Stimulated activated CD8-positive, alpha-beta memory T cell treated with anti-CD3 and anti-CD28 coated beads, Interleukin-12 subunit alpha, Interleukin-12 subunit beta, amount 100 ng/mL, for 24 hours (primary cell): ENCODE measurements around the gene SLC7A9.
"Not testable (repeated sequence)": the region's sequence is repeated elsewhere in the genome, so short reads cannot be mapped to it uniquely, and the experiment has no call there.

ENCODE experiments used
- DNase-seq: peaks from one replicate; pipeline ENCODE4 v3.0.0-alpha.2; 2020; ENCODE audit errors: extremely low read depth

SLC7A9 gene

DNA sequence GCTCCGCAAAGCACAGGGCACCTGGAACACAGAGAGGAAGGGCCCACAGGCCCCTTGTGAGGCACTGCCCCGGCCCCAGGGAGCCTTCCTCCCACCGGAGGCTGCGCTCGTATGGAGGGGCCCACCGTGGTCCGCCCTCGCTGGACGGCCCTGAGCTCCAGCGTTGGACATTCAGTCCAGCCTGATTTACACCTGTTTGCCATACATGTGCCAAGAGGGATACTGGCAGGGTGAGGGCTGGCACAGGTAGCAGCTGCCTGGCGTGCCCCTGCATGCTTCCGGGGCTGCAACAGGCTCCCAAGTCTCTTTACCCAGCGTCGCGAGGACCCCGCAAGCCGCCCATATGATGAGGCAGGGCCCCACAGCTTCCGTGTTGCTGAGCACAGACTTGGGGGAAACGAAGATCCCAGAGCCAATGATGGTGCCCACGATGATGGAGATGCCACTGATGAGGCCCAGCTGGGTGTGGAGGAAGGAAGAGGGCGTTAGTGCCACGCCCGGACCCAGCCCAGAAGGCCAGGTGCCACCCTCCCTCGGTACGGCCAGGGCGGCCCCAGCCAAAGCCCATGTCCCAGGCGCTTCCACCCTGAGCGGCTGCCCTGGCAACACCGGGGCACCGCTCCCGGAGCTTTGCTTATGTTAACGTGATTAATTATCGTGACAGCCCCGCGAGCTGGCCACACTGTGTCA, 5.1 kb downstream of the SLC7A9 start:
- no peak for DNase-seq

DNA sequence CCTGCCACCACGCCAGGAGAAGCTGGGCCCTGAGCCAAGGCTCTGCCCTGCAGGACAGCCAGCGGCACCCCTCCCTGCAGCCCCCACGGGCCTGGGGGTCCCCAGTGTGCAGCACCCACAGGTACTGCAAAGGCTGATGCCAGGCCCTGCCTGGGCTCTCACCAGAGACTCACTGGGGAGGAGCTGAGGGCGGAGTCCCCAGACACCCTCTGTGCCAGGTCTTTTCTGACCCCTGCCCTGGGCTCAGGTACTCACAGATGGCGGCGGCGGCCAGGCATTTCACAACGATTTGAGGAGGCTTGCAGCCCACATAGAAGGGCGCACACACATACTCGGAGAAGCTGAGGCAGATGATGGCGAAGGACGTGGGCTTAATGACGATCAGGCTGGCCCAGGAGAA, 5.7 kb downstream of the SLC7A9 start:
- no peak for DNase-seq

DNA sequence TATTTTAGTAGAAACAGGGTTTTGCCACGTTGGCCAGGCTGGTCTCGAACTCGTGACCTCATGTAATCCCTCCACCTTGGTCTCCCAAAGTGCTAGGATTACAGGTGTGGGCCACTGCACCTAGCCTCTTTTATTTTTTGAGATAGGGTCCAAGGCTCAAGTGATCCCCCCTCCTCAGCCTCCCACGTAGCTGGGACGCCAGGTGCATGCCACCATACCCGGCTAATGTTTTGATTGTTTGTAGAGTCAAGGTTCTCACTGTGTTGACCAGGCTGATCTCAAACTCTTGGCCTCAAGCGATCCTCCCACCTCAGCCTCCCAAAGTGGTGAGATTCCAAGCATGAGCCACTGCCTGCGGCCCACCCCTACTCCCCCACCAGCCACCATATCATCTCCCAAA, 6.3 kb downstream of the SLC7A9 start:
- DNase-seq = no peak

DNA sequence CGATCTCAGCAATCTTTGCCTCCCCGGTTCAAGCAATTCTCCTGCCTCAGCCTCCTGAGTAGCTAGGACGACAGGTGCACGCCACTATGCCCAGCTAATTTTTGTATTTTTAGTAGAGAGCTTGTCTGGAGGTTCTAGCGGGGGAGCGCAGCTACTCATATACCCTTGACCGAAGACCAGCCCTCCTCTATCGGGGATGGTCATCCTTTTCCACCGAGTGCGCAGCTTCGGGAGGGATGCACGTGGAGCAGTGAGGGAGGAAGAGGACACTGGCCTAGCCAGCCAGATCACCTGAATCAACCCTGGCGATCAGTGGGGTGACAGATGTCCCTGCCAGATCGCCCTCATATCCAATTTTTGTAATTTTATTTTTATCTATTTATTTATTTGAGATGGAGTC, 6.8 kb downstream of the SLC7A9 start:
- no peak for DNase-seq

DNA sequence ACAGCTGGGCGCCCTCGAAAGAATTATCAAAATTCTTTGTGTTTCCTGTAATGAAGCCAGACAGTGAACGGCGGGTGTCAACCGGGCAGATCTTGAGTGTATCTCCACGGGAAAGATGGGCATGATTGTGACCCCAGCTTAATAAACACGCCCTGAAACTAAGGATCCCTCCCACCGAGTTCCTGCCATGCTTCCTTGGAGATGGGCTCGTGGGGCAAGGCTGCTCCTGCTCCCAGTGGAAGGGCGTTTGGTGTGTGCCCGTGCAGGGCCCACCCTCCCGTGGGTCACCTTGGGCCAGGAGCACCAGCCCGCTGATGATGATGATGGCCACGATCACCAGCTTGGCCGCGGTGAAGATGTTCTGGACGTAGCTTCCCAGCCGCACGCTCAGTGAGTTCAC, 7.4 kb downstream of the SLC7A9 start:
- DNase-seq = no peak

DNA sequence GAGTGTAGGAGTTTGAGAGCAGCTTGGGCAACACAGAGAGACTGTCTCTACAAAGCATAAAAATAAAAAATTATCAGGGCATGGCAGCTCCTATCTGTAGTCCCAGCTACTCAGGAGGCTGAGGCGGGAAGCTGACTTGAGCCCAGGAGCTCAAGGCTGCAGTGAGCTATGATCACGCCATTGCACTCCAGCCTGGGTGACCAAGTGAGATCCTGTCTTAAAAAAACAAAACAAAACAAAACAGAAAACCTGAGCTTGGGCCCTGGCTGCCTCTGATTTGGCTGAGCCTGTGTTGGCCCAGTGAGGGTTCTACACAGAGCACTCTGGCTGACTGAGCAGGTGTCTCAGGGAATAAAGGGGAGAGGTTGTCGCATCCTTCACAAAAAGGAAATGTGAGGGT, 8.0 kb downstream of the SLC7A9 start:
- no peak for DNase-seq

DNA sequence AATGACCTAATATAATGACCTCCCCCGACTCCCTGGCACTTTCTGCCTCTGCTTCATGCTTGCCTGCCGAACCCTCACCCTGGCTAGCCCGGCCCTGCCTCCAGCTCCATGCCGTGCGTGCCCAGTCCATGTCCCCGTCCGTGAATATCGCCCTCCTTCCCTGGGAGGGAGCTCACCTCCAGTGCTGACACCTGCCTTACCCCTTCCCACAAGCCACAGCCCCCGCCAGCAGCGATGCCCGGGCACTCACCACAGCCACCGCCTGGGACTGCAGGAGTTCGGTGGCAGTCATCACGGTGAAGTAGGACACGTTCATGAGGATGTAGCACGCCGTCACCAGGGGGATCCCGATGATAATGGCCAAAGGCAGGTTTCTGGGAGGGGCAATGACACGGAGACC, 10.0 kb downstream of the SLC7A9 start:
- DNase-seq = no peak

DNA sequence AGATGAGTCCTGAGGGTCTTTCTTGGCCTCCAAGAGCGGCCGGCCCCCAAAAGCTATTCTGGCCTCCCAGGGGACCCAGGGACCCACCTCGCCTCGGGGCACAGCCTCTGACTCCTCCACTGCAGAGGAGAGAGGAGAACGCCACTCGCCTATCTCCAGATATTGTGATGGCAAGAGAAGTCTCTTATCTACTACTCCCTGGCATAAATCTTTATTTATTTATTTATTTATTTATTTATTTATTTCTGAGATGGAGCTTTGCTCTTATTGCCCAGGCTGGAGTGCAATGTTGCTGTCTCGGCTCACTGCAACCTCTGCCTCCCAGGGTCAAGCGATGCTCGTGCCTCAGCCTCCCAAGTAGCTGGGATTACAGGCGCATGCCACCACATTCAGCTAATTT, 11.0 kb downstream of the SLC7A9 start:
- DNase-seq = no peak

DNA sequence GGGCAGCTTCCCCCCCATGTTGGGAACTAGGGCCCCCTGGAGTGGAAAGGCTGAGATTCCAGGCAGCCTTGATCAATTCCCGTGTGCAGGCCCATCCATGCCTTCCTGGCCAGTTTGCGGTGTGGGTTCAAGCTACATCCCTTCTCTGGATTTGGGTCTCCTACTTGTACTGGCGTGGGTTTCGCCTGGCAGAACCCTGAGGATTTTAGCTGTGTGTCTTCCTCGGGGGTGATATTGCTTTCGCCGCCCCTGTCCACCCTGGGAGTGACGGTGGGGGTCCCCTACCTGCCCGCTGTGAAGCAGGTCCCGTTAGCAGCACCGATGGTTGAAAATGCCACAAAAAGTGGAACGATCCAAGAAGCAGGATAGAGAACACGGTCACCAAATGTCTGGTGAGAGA, 11.4 kb downstream of the SLC7A9 start:
- DNase-seq = no peak

DNA sequence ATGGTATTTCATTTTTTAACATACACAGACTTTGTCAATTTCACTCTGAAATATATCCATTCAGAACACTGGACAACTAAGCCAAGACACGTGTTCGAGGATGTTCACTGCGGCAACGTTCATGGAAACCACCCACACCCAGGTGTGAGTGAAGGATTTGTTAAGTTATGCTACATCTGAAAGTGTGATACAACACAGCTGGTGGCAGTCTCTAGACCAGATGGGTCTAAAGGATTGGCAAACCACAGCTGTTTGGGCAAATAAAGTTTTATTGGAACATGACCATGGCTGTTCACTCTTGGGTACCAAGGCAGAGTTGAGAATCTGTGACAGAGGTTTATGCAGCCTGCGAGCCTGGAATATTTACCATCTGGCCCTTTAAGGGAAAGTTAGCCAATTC, 12.0 kb downstream of the SLC7A9 start:
- no peak for DNase-seq

- not testable (repeated sequence) for DNase-seq
Observed at GRCh38 chr19:32856818-32857217, 12.7 kb downstream of the SLC7A9 start.

GRCh38 chr19:32852216-32852615, 17.4 kb downstream of the SLC7A9 start:
- DNase-seq = no peak

GRCh38 chr19:32848035-32848434, 21.5 kb downstream of the SLC7A9 start:
- DNase-seq = not testable (repeated sequence)

- DNase-seq = no peak
Observed at GRCh38 chr19:32843716-32844245, 25.8 kb downstream of the SLC7A9 start.

GRCh38 chr19:32842061-32842460, 27.5 kb downstream of the SLC7A9 start:
- no peak for DNase-seq

DNA sequence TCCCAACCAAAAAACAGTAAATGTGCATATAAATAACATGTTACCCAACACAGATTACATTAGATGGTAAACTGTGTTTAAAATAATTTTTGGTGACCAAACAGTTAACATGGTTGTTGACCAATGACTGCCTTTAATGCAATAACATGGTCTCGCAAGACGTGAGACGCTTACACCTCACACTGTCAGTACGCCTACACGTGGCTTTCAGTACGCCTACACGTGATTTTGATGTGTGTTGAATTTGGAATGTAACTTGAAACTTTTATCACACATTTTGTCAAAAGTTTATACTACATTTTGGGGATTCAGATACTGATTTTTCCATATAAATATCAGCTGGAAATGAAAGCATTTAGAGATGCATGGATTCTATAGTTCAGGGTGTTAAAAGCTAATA, 32.0 kb downstream of the SLC7A9 start:
- DNase-seq = no peak

DNA sequence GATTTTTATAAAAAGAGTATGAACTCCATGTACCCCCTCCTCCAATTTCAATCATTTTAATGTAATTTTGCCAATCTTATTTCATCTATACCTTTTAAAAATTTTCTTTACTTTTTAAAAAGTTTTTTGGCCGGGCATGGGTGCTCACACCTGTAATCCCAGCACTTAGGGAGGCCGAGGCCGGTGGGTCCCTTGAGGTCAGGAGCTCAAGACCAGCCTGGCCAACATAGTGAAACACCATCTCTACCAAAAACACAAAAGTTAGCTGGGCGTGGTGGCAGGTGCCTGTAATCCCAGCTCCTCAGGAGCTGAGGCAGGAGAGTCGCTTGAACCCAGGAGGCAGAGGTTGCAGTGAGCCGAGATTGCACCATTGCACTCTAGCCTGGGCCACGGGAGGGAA, 36.2 kb downstream of the SLC7A9 start:
- DNase-seq = not testable (repeated sequence)

GRCh38 chr19:32832825-32833224, 36.7 kb downstream of the SLC7A9 start:
- not testable (repeated sequence) for DNase-seq

DNA sequence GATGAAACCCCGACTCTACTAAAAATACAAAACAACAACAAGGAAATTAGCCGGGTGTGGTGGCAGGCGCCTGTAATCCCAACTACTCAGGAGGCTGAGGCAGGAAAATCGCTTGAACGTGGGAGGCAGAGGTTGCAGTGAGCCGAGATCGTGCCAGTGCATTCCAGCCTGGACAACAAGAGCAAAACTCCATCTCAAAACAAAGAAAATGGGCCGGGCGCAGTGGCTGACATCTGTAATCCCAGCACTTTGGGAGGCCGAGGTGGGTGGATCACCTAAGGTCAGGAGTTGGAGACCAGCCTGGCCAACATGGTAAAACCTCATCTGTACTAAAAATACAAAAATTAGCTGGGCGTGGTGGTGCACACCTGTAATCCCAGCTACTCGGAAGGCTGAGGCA, 37.5 kb downstream of the SLC7A9 start:
- not testable (repeated sequence) for DNase-seq

DNA sequence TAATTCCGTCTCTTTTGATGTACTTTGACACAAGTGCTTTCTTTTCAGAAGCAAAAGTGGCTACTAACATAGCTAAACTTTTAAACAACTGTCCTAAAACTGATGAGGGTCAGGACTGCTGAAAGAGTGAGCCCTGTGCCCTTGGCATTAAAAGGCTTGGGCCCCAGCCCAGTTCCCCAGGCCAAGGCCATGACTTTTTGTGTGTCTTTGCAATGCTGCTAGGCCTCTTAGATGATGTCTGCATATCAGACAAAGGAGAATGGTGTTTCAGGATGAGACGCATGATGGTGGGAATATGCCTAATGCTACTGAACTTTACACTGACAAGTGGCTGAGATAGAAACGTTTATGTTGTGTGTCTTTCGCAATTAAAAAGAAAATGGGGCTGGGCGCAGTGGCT, 38.0 kb downstream of the SLC7A9 start:
- no peak for DNase-seq

DNA sequence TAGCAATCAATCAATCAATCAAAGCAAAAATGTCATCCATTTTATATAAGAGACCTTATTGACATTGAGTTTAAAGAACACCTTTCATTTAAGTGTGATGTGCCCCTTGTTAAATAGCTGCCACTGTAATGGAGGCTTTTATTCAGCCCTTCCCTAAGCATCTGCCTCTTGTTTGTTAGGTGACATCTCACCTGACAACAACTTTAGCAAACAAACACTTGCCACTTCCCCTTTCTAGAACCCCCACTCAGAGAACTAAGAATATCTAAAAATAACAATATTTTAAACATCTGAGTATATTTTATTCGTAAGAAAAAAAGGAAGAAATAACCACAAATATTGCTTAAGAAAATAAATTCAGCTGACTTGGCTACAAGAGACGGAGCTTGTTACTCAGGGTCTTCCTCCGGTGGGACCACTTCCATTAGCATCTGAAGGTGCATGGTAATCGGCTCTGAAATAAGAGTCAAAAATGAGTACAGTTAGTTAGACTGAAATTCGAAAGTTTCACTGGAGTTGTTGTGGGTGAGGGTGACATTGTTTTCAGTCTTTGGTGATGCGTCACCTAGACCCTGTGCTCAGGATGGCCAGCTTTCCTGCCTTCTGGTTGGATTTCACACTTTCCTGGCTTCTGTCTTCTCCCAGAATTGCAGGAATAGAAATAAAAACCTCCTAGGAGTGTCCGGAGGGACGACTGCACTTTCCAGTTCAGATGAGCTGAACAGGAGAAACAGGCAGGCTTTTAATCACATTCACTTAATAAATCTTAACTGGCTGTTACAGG, 39.1 kb downstream of the SLC7A9 start:
- DNase-seq = no peak

DNA sequence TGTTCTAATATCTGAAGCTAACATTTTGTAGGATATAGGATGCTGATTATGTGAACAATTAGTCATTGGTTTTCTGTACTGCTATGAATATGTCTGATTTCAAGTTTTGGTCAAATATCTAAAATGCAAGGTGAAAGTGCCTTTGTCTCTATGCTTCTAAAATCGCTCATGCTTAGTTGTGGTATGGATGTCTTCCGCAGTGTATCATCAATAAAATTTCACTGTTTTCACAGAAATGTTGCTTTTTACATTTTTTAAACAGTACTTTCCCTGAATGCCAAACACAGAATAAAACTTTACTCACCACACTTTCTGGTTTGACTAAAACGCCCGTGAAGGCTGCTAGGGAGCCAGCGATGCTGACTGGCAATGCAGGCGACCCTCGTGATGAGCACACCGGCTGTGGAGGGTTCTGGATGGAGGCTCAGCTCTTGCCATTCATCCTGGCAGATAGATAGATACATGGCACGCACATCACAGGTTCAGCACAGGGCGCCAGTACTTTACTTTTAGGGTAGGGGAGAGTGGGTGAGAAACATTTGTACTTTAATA, 40.1 kb downstream of the SLC7A9 start:
- no peak for DNase-seq
